SJCRH30 (cell line): ENCODE data around the gene CIPC. TPM values are rescaled to one million over a fixed set of nuclear protein-coding genes. Genes with fewer than 3 reads are reported as not detected.

Experiments
- DNase-seq, 2 experiments: peaks; one replicate each; pipeline ENCODE4 v3.0.0-alpha.2; 2015 to 2020
- H3K27ac ChIP-seq: fragments of 250-450 bp; sonication (Bioruptor Pico); 2 replicates; pipeline ENCODE4 v1.5.1; 2020; ENCODE audit warnings: mild to moderate bottlenecking, moderate library complexity
- H3K27me3 ChIP-seq: fragments of 250-450 bp; sonication (Bioruptor Pico); 2 replicates; pipeline ENCODE4 v1.5.1; 2020; ENCODE audit warnings: mild to moderate bottlenecking, moderate library complexity
- H3K36me3 ChIP-seq: fragments of 250-450 bp; sonication (Bioruptor Pico); 2 replicates; pipeline ENCODE4 v1.5.1; 2020; ENCODE audit warnings: mild to moderate bottlenecking, moderate library complexity
- H3K4me1 ChIP-seq: fragments of 250-450 bp; sonication (Bioruptor Pico); 2 replicates; pipeline ENCODE4 v1.5.1; 2020; ENCODE audit warnings: mild to moderate bottlenecking, moderate library complexity
- H3K4me3 ChIP-seq: fragments of 250-450 bp; sonication (Bioruptor Pico); 2 replicates; pipeline ENCODE4 v1.5.1; 2020; ENCODE audit warnings: mild to moderate bottlenecking, moderate library complexity
- H3K9me3 ChIP-seq: fragments of 250-450 bp; sonication (Bioruptor Pico); replicated peaks from 2 replicates; pipeline ENCODE4 v1.5.1; 2020; ENCODE audit warnings: mild to moderate bottlenecking, moderate library complexity
- total RNA-seq: library from RNA; depleted of rRNA; stranded (reverse); fragments of >200 nt; shearing (Covaris generic); gene quantifications from 2 replicates; pipeline ENCODE4 v1.2.3, GENCODE V29; 2014

CIPC gene
- total RNA-seq, 1 experiment from 2014 or later: 13.2 TPM

DNA sequence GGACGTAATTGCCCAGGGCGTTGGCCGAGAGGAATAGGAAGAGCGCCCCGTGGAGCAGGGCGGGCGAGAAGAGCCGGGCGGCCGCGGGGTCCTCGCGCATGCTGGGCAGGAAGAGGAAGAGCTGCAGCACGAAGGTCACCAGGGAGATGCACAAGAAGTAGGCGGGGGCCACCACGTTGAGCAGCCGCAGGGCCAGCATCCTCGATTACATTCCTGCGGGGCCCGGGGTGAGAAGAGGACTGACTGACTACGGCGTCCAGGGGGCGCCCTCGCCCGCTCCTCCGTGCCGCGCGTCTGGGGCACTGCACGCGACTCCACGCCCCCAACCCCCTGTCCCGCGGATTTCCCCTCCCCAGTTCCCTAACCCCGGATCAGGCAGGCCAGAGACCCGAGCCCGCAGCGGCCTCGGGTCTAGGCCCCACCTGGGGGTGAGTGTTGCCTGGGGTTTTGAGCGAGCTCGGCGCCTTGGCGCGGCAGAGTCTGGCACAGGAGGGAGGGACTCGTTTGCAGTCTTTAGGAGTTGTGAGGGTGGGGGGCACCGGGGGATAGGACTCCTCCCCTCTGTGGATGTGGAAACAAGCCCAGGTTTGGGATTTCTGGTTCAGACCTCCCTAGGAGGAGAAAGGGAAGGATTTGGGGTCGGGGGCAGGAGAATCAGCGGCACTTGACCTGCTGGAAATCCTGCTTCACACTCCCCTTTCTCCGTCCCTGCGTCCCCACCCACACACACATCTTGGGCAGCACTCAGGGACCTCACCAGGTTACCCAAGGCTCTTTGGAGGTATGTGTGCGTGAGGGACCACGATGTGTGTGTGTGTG, 41.7 kb downstream of the CIPC start:
- no peaks in the 10 kb centered on the region for H3K36me3 ChIP-seq
- H3K4me1 ChIP-seq: no peaks in the 10 kb centered on the region
- H3K27me3 ChIP-seq: no peaks in the 10 kb centered on the region
- peak; percentile 64 to 72 for DNase-seq
- no peak overlapping the region for H3K27ac ChIP-seq
- no peaks in the 10 kb centered on the region for H3K9me3 ChIP-seq
- H3K4me3 ChIP-seq: peak overlapping the region; percentile 64

GRCh38 chr14:77140359-77141213, 42.5 kb downstream of the CIPC start:
- Histone ChIP-seq H3K4me1 (no peaks in the 10 kb centered on the region), H3K9me3 (no peaks in the 10 kb centered on the region), H3K4me3 (peak overlapping the region; percentile 64), H3K27me3 (no peaks in the 10 kb centered on the region), H3K27ac (peak overlapping the region; percentile 45), H3K36me3 (no peaks in the 10 kb centered on the region)
- peak; percentile 47 to 58 for DNase-seq

- Histone ChIP-seq H3K27ac (peak within 1 kb of the TSS; percentile 45), H3K36me3 (no peaks in the 10 kb centered on the region), H3K4me3 (peak within 1 kb of the TSS; percentile 64), H3K27me3 (no peaks in the 10 kb centered on the region), H3K9me3 (no peaks in the 10 kb centered on the region), H3K4me1 (no peaks in the 10 kb centered on the region)
- peak; percentile 83 to 87 for DNase-seq
Observed at GRCh38 chr14:77141214-77142004, 43.4 kb downstream of the CIPC start, which contains the start of gene ZDHHC22. Gene ZDHHC22 (minus strand): TSS chr14:77141791. CDS start chr14:77139738, 2,053 bp downstream.

DNA sequence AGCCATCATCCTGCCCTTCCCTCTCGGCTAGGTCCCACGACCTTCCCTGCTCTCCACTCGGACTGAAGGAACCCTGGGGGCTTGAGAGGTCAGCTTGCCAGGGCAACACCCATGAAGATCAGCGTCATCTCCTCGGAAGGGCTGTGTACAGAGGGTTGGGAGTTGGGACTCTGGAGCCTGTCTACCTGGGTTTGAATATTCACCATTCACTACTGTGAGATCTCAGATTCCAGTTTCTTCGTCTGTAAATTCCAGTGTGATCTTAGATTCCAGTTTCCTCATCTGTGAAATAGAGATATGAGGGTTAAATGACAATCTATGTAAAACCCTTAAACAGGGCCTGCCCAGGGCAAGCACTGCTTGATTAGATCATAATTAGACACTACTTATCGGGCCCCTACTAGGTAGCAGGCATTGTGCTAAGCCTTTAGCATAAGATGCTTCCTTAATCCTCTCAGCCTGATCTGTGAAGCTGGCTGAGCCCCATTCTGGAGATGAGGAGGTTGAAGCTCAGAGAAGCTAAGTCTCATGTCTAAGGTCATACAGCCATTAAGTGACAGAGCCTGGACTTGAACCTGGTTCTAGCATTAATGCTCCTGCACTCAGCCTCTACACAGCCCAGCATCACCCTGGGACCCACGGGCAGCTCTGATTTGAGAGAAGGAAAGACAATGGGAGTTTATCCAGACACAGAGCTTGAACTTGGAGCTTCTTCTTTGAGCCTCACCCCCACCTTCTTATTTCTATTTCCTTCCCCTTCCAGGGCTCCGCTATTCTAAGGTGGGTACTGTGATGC, 44.1 kb downstream of the CIPC start:
- Histone ChIP-seq H3K4me1 (no peaks in the 10 kb centered on the region), H3K4me3 (peak overlapping the region; percentile 64), H3K27me3 (no peaks in the 10 kb centered on the region), H3K27ac (peak overlapping the region; percentile 45), H3K9me3 (no peaks in the 10 kb centered on the region), H3K36me3 (no peaks in the 10 kb centered on the region)
- DNase-seq: no peak

DNA sequence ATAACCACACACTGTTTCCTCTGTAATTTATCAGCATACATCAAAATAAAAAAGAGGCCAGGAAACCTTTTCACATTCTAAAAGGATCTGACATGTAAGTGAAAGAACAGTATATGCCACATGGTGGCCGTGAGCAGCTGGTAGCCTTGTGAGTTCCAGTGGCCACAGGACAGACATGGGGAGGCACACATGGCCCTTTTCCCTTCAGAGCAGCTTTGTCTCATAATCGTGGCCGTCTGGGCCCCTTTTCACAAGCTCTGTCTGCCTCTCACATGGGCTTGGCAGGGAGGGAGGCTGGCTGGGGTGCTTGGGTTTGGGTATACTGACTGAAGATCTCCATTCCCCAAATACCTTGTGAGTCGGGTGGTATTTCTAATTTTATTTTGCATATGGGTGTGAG, 45.0 kb downstream of the CIPC start:
- Histone ChIP-seq H3K4me1 (no peaks in the 10 kb centered on the region), H3K36me3 (no peaks in the 10 kb centered on the region), H3K27me3 (no peaks in the 10 kb centered on the region), H3K4me3 (no peak overlapping the region), H3K27ac (no peak overlapping the region), H3K9me3 (no peaks in the 10 kb centered on the region)
- peak in 1 of 2 experiments; percentile 38 for DNase-seq

DNA sequence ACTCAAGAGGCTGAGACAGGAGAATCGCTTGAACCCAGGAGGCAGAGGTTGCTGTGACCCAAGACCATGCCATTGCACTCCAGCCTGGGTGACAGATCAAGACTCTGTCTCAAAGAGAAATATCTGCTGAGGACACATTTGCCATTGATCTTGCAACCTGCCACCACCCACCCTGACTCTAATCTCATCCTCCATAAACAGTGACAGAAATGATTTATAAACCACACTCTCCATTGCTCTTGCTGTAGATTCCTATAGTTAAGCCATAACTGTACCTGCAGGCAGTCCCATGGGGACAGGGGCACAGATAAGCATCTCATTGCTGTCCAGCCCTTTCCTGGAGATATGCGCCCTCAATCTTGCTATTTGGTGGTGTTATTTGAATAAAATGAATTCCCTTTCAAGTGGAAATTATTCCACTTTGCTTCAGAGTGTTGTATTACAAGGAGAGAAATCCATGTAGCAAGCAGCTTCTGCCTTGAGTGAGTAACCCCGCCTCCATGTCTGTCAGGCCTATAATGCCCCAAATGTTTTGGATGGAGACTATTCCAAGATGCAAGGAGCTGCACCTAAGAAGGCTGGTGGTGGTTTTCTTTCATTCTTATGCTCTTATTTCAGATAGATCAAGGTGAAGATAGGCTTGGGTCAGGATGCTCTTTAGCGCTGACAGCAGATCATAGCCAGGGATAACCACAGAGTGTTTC, 46.5 kb downstream of the CIPC start:
- Histone ChIP-seq H3K36me3 (no peaks in the 10 kb centered on the region), H3K27ac (no peak overlapping the region), H3K27me3 (no peaks in the 10 kb centered on the region), H3K4me1 (peaks cover 6% of the 10 kb centered on the region), H3K4me3 (no peak overlapping the region), H3K9me3 (no peaks in the 10 kb centered on the region)
- no peak for DNase-seq

- peaks cover 6% of the 10 kb centered on the region for H3K4me1 ChIP-seq
- no peak overlapping the region for H3K4me3 ChIP-seq
- no peak overlapping the region for H3K27ac ChIP-seq
- H3K36me3 ChIP-seq: no peaks in the 10 kb centered on the region
- no peaks in the 10 kb centered on the region for H3K27me3 ChIP-seq
- peak in 1 of 2 experiments; percentile 53 for DNase-seq
- H3K9me3 ChIP-seq: no peaks in the 10 kb centered on the region
Observed at GRCh38 chr14:77145975-77146740, 48.1 kb downstream of the CIPC start.

DNA sequence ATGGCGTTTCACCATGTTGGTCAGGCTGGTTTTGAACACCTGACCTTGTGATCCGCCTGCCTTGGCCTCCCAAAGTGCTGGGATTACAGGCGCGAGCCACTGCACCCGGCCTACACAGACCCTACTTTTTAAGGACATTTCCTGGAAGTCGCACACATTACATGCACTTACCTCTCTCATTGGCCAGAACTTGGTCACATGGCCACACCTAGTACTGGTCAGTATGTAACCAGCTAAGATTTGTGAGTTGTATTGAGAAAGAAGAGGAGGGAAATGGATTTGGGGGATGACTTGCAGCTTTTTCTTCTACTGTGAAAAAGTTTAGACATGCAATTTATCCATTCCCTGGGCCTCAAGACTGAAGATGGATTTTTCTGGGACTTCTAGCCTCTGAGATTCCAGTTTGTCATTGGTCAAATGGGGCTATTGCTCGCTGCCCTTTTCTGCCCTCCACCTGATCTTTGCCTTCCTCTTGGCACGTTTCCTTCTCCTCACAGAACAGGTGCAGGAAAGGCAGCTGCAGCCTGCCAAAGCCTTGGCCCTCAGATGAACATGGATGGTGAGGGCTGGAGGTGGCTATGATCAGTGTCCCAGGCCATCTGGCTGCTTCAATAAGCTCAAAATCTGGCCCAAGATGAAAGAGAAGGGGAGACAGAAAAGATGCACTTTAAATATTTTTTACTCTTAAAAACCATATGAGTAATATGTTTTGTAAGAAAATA, 50.6 kb downstream of the CIPC start:
- Histone ChIP-seq H3K4me1 (peaks cover 7% of the 10 kb centered on the region), H3K27ac (no peak overlapping the region), H3K4me3 (no peak overlapping the region), H3K9me3 (no peaks in the 10 kb centered on the region), H3K27me3 (no peaks in the 10 kb centered on the region), H3K36me3 (no peaks in the 10 kb centered on the region)
- peak; percentile 40 to 64 for DNase-seq

DNA sequence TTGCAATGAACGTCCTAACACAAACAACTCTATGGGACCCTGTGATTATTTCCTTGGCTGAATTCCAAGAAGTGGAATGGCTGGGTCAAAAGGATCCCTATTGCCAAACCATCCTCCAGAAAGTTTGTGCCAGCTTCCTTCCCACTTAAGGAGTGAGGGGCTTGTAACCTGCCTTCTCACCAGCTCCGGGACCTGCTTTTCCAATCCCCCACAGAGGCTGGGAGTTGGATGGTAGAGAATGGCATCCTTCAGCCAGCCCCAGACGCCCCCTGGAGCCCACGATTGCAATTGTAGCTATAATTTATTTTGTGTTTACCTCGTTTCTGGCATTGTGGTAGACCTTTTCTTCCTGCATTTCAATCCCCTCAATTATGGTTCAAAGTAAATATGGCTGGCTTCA, 53.2 kb downstream of the CIPC start:
- no peak overlapping the region for H3K27ac ChIP-seq
- H3K4me1 ChIP-seq: peaks cover 23% of the 10 kb centered on the region
- H3K27me3 ChIP-seq: no peaks in the 10 kb centered on the region
- H3K36me3 ChIP-seq: no peaks in the 10 kb centered on the region
- no peaks in the 10 kb centered on the region for H3K9me3 ChIP-seq
- no peak overlapping the region for H3K4me3 ChIP-seq
- peak; percentile 36 to 55 for DNase-seq

DNA sequence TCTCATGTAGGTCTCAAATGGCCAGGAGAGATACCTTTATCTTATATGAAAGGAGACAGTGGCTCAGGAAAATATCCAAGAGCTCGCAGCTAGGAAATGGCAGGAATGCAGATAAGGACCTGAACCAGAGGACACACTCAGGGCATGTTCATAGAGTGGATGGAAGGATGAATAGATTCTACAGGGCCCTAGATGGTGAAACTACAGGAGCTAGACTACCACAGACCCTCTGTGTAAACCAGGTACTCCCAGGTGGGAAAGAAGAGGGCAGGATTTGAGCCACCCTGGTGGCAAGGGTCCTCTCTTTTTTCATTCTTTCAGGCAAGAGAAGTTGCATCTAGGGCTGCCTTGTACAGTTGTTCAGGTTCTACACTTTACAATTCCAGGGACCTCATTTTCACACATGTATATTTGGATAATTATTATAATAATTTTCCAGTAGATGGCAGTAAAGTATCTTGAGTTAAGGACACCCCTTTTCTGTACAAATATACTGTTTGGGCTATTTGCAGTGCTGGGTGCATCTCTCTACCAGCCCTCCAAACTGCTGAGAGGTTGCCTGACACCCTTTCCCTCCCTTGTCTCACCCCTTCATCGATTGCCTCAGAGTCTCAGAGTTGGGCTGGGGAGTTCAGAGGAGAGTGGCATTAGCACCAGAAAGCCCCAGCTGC, 54.0 kb downstream of the CIPC start:
- H3K27ac ChIP-seq: no peak overlapping the region
- peak in 1 of 2 experiments; percentile 56 for DNase-seq
- peaks cover 23% of the 10 kb centered on the region for H3K4me1 ChIP-seq
- H3K9me3 ChIP-seq: no peaks in the 10 kb centered on the region
- H3K27me3 ChIP-seq: no peaks in the 10 kb centered on the region
- no peaks in the 10 kb centered on the region for H3K36me3 ChIP-seq
- no peak overlapping the region for H3K4me3 ChIP-seq

DNA sequence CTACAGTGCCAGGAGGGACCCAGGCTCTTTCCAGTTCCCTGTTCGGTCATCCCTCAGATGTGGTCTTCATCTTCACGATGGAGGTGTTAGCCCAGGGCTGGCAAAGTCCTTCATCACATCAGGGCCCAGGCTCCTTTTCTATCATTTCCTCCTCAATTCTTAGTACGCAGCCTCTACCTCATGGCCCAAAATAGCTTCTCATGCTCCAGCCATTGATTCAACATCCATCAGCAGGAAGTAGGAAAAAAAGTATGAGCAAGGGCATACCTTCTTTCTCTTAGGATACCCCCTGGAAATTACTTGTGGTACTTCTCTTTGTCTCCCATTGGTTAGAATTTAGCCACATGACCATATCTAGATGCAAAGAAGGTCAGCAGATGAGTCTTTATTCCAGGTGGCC, 55.7 kb downstream of the CIPC start:
- Histone ChIP-seq H3K36me3 (no peaks in the 10 kb centered on the region), H3K27ac (no peak overlapping the region), H3K4me3 (no peak overlapping the region), H3K4me1 (peaks cover 23% of the 10 kb centered on the region), H3K27me3 (no peaks in the 10 kb centered on the region), H3K9me3 (no peaks in the 10 kb centered on the region)
- DNase-seq: no peak

DNA sequence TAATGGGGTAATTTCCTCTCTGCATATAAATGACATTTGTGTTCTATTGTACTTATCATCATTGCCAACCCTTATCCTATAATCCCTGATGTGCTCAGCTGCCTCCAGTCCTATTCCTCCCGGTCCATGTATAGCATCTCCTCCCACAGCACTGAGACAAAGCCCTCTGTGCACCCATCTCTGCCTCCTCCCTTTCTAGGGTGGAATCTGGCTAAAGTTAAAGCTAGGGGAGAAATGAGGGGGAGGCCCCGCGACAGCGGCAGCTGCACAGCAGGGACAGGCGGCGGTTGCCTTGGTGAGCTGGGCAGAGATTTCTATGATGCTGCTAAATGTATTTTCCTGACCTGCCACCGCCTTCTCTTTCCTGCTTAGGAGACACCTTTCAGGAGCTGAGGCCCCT, 56.4 kb downstream of the CIPC start:
- peaks cover 20% of the 10 kb centered on the region for H3K4me1 ChIP-seq
- H3K4me3 ChIP-seq: no peak overlapping the region
- peak; percentile 60 to 71 for DNase-seq

More for the DNA sequence above, 56.4 kb downstream of the CIPC start:
- Histone ChIP-seq H3K27ac (no peak overlapping the region), H3K36me3 (no peaks in the 10 kb centered on the region), H3K9me3 (no peaks in the 10 kb centered on the region), H3K27me3 (no peaks in the 10 kb centered on the region)
